Stimulated activated CD8-positive, alpha-beta memory T cell treated with anti-CD3 and anti-CD28 coated beads, Interleukin-2, amount 100 ng/mL, for 48 hours (primary cell): ENCODE measurements around the gene RFX7.
"Not testable (repeated sequence)": the region's sequence is repeated elsewhere in the genome, so short reads cannot be mapped to it uniquely, and the experiment has no call there.

Experiments
- DNase-seq, 2 donors: peaks; one replicate each; pipeline ENCODE4 v3.0.0-alpha.2; 2020; ENCODE audit warnings: low read depth in 2 of 2

Gene RFX7

DNA sequence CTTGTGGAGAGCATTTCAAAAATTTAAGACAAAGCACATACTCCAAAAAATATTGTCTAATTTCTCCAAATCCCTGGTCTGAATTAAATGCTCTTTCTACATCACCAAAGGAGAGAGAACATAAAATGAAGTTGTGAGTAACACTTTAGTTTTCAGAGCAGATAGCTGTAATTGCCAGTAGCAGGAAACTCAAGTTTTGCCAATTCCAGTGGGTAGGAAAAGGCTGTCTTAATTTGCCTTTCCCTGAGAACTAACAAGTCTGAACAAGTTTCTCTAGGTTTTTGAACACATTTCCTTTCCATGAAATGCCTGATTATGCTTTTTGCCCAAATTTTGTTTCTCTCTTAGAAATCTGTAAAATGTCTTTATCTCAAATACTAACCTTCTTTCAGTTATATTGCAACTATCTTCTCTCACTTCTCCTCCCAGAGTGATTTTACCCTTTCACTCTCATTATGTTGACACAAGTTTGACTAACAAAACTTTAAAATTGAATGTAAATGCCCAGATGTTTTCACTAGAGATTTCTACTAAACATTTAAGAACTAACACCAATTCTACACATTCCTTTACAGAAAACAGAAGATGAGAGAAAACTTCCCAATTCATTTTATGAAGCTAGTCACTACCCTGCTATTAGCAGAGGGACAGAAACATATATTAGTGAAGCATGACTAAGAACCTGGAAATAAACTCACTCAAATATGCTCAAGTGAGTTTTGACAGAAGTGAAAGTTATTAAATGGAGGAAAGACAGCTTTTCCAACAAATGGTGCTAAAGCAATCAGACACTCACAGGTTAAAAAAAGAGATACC is 38.4 kb downstream of the RFX7 start:
- no peak for DNase-seq

DNA sequence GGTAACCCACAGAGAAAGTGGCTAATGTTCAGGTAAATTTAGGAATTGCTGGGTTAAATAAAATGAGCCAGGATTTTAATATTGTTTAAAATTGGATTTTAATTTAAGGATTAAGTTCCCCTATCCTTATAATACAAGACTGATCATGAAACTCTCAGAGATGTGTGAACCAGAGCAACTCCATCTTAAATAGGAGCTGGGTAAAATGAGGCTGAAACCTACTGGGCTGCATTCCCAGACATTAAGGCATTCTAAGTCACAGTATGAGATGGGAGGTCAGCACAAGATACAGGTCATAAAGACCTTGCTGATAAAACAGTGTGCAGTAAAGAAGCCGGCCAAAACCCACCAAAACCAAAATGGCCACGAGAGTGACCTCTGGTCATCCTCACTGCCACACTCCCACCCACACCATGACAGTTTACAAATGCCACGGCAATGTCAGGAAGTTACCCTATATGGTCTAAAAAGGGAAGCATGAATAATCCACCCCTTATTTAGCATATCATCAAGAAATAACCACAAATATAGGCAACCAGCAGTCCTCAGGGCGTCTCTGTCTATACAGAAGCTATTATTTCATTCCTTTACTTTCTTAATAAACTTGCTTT is 40.3 kb downstream of the RFX7 start:
- not testable (repeated sequence) for DNase-seq

DNA sequence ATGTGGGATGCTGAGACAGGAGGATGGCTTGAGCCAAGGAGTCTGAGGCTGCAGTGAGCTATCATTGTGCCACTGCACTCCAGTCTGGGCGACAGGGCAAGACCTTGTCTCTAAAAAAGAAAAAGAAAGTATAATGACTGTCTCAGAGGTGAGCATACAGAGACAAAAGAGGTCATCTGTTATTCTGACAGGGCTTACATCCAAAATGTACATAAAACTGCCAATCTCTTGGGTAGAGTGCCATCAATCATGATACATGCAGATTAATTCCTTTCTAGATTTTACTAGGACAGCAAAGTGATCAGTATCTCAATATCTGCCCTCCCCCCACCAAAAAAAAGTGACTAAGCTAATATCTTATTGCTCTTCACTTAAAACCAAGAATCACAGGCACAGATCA is 41.0 kb downstream of the RFX7 start:
- DNase-seq: no peak

DNA sequence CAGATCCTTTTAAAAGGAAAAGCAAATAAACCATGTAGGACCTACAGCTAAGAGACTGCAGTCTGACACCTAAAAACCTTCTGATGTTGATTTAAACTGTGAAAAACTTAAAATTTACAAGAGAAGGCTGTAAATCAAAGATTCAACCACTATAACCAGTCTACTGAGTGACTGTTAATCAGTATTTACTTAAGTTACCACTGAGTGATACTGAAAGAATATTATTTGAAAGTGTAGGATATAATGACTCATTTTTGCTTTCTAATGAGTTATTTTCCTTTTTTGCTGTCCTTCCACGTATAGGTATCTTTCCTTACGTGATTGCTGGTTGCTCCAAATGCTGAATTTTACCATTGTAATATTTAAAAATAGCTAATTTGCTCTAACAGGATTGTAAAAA is 44.6 kb downstream of the RFX7 start:
- DNase-seq: no peak

DNA sequence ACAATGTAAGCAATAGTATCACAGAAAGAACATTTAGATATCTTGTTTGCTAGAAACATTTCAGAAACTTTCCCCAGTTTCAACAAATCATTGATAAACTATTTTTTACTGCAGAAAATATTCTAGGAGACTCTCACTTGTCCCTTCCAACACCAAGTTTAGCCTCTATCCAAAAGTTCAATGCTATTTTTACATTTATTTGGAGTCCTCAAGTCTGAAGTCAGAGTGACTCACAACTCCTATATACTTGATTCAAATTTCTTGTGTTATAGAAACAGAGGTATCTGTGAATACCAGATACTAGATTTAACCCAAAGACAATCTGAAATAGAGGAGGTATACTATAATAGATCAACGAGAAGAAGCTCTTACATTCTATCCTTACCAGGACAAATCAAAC is 49.6 kb downstream of the RFX7 start:
- no peak for DNase-seq

DNA sequence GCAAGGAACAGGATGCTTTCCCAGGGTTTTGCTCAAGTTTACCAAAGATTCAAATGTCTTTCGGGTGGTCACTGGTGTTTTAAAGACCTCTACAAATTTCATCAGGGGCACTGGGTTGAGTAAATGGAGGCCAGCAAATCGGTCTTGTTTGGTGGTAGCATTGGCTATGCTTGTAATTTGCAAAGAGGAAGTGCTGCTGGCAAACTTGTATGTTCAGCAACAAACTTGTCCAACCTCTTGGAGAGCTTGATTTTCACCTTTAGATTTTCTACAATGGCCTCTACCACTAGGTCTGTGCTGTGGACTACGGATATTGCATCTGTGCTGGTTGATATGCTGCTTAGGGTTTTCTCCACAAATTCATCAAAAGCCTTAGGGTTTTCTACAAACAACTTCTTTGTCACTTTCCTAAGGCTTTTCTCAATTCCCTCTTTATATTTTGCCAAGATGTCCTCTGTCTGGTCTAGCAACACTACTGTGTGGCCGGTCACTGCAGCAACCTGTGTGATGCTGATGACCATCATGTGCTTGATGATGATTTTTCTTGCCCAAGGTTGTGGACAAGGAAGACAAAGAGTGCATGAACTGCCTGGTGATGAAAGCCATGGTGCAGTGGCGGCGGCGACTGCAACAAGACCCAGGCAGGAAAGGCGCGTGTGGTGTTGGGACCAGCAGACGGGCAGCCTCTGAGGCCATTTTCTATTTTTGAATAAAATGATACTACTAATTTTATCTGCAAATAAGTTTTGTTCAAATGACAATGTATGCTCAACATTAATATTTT is 50.8 kb downstream of the RFX7 start:
- DNase-seq: no peak

DNA sequence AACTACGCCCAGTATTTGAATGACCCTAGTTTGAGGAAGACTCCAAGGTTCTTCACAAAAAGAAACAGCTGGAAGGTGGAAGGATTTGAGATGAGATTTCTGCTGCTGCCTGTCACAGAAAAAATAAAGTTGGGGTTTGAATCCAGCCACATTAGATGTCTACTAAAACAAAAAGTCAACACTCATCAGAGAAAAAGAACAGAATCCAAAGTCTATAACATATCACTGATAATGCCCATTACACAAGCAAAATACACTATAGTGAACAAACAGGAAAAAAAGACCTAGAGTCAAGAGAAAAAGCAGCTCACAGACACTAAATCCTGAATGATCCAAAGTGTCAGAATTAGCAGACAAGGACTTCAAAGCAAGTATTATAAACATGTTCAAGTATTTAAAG is 56.0 kb downstream of the RFX7 start:
- DNase-seq: no peak

DNA sequence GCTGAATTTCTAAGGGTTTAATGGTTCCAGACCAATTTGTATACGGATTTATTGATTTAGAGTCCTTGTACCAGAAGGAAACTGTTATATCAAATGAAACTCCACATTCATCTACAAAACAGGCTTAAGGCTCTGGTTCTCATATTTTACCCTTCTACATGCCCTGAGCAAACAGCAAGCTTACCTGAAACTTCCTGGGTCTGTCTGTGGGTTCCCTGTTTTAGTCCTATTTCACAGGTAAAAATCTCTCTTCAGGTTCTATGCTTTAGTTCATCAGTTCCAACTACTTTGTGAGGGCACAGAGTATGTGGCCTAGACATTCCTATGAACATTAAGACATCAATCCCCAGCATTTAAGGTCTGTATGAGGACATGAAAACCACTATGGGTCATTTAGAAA is 57.7 kb downstream of the RFX7 start:
- DNase-seq: no peak

DNA sequence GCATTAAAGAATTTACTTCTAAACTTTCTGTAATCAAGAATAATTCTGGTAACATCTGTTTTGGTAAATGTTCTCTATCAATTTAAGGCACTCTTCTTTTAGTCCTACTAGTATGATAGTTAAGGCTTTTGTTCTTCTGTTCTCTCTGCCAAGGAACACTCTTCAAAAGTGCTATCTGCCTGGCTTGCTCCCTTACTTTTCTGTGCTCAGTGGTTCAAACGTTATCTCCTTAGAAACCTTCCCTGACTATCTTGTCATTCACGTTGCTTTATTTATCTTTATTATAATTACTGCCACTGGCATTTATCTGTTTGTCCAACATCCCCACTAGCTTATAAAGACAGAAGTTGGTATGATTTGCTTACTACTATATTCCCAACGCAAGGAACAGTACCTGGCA is 59.2 kb downstream of the RFX7 start:
- no peak for DNase-seq

DNA sequence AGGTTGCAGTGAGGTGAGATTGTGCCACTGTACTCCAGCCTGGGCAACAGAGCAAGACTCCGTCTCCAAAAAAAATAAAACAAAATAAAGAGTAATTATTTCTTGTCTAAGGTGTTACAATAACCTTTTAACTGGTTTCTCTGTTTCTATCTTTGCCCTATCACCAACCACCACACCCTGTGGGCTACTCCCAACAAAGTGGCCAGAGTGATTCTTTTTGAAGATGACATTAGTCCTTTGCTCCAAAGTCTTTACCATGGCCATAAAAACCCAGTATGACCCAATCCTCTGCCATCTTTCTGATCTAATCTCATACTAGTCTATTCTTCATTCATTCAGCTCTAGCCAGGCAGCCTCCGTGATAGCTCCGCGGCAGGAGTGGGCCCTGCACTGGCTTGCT is 62.8 kb downstream of the RFX7 start:
- no peak for DNase-seq

DNA sequence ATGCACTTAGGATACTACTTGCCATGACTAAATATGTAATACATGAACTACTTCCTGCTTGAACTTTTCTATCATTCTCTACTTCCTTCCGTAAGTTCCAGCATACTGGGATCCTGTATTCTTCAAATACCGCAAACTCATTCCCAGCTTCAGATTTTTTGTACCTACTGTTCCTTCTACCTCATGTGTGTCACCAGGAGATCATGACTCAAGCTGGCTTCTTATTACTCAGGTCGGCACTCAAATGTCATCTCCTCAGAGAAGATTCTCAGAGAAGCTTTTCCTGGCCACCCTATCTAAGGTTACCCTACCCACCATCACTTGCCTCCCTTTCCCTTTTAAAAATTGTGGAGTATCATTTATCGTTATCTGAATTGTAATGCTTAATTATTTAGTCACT is 66.7 kb downstream of the RFX7 start:
- no peak for DNase-seq

DNA sequence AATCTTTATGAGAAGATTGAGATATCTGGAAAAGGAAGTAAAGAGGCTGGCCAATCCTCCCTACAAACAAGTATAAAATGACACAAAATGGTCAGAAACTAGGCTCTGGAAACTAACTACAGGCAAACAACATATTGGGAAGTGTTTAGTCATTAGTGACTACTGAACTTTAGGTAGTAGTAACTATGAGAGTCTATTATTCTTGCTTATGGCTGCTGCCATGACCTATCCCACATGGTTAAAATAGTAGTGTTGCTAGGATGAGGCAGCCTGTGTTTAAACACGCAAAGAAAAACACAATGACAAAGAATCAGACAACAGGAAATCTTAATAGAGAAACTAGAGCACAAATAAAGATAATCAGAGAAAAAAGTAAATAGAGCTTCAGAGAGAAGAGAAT is 67.9 kb downstream of the RFX7 start:
- no peak for DNase-seq

DNA sequence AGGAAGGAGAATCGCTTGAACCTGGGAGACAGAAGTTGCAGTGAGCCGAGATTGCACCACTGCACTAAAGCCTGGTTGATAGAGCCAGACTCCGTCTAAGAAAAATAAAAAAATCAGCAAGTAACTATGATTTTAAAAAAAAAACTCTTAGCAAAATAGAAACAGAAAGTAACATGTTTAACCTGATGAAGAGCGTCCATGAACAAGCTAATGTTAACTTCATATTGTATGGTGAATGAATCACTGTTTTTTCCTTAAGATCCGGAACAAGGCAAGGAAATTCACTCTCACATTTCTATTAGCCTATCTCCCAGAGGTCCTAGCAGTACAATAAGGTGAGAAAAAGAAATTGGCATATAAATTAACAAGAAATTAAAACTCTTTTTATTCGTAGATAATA is 69.0 kb downstream of the RFX7 start:
- DNase-seq: no peak

DNA sequence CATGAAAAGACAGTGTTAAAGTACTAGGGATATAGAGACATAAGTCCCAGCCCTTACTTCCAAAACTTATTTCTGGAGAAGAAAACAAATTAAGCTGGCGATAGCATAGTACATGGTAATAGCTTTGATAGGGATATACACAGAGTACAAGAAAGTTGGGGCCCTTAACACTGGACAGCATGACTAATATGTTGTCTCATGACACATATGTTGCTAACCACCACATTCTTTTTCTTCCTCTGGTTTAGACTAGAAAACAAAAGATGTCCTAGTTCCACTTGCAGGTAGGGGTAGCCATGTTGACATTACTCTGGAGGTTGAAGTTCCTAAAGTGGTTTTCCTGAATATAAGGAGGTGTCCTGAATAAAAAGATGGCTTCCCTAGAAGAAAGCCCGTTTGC is 75.3 kb downstream of the RFX7 start:
- DNase-seq: no peak

DNA sequence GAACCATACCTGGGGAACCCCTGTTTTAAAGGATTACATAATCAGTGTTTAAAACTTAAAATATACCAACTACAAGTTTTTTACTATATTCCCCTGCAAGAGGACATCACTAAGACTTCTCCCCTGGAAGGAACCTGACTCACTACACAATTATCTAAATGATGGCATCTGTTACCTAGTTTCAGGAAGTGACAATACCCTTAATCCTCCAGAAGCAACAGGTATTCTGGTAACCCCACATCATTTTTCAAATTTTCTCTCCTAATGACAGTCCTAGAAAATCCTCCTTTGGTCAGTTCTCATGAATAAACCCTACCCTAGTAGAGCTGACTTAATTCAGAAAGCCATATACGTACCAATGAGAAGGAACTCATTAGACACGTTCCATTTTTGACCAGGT is 78.4 kb downstream of the RFX7 start:
- DNase-seq: no peak

DNA sequence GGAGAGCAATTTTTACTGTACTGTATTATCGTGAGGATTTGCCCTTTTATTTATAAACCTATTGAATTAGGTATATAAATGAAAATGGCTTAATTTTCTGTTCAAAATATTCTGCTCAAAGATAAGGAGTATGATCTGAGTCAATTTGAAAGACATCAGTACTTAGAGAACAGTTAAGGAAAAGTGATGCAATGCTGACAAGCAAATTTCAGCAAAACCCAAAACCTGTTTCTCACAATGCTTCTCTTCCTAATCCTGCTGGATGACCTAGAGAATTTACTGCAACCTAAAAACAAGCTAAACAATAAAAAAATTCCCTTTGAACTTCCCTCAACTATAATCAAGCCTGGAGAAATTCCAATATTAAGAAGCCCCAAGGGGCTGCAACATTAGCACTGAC is 82.7 kb downstream of the RFX7 start:
- no peak for DNase-seq

DNA sequence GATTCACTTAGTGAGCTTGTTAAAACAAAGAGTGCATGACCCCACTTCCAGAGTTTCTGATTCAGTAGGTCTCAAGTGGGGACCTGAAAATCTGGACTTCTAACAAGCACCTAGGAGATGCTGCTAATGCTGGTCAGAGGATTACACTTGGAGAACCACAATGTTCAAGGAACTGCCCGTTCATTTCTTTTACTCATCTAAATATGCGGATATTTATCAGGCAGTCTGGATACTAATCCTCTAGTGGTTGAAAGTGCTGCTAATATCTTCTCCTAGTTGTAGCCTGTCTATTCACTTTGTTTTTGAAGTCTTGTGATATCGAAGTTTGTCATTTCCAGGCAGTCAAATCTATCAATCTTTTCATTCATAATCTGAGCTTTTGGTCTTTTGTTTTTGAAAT is 86.8 kb downstream of the RFX7 start:
- DNase-seq: no peak

DNA sequence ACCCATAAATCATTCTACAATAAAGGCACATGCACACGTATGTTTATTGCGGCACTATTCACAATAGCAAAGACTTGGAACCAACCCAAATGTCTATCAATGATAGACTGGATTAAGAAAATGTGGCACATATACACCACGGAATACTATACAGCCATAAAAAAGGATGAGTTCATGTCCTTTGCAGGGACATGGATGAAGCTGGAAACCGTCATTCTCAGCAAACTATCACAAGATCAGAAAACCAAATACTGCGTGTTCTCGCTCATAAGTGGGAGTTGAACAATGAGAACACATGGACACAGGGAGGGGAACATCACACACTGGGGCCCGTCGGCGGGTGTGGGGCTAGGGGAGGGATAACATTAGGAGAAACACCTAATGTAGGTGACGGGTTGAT is 88.4 kb downstream of the RFX7 start:
- not testable (repeated sequence) for DNase-seq

DNA sequence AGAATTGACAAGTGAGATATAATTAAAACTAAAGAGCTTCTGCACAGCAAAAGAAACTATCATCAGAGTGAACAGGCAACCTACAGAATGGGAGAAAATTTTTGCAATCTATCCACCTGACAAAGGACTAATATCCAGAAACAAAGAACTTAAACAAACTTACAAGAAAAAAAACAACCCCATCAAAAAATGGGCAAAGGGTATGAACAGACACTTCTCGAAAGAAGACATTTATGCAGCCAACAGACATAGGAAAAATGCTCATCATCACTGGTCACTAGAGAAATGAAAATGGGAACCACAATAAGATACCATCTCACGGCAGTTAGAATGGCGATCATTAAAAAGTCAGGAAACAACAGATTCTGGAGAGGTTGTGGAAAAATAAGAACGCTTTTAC is 88.9 kb downstream of the RFX7 start:
- DNase-seq: not testable (repeated sequence)

DNA sequence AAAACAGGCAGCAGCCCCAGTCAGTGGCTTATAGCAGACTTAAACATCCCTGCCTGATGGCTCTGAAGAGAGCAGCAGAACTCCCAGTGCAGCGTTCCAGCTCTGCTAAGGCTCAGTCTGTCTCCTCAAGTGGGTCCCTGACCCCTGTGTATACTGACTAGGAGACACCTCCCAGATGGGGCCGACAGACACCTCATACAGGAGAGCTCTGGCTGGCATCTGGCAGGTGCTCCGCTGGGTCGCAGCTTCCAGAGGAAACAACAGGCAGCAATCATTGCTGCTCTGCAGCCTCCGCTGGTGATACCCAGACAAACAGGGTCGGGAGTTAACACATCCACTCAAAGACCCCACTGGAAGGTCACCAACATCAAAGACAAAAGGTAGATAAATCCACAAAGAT is 93.5 kb downstream of the RFX7 start:
- DNase-seq: no peak

DNA sequence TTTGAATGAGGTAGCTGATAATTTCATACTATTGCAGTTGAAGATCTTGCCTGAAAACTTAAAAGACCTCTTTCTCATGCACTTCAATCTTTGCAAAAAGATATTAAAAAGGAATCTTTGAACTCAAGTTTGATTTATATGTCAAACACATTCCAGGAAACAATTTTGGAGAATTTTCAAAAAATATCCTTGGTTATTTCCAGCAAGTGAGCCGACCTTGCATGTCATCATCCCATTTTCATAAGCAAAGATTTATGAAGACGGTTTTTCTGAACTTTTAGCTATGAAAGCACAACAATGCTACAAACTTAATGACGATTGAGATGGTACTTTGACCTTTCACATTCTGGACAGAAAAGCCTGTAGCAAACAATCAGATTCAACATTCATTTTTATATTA is 95.6 kb downstream of the RFX7 start:
- no peak for DNase-seq

DNA sequence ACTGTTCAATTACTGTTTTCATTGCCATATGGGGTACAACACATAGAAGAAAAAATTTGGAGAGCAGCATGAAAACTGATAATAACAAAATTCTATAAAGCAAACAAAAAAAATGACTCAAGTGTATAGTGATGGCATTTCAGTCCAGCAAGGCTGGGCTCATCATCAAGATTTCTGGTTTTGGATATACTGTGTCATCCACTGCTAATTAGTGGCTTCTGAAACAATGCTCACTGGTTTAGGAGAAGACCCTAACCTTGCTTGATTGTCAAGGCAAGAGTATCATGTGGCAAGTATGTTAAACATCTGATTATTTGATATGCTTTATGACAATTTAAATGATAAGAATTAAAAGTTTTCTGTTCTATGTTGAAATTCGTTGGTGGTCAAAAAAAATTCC is 96.9 kb downstream of the RFX7 start:
- DNase-seq: no peak

DNA sequence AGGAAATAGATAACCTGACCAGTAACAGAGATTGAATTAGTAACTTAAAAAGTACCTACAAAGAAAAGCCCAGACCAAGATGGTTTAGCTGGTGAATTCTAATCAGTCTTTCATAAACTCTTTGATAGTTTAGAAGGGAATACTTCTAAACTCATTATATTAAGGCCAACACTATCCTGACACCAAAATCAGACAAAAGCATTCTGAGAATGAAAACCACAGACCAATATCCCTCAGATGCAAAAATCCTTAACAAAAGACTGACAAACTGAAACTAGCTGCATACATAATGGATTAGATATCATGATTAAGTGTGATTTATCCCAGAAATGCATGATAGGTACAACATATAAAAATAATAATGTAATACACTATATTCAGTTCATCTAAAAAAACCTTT is 115.6 kb downstream of the RFX7 start:
- no peak for DNase-seq
